ENCODE results near the gene SIN3A. TPM values are rescaled to one million over a fixed set of nuclear protein-coding genes. Genes with fewer than 3 reads are reported as not detected.

SIN3A gene
- 25.8 to 38.2 TPM (median 33.5 TPM) in 5 replicates for total RNA-seq (2022; extraction: Qiagen RNA extraction; ENCODE audit: low read depth)

DNA sequence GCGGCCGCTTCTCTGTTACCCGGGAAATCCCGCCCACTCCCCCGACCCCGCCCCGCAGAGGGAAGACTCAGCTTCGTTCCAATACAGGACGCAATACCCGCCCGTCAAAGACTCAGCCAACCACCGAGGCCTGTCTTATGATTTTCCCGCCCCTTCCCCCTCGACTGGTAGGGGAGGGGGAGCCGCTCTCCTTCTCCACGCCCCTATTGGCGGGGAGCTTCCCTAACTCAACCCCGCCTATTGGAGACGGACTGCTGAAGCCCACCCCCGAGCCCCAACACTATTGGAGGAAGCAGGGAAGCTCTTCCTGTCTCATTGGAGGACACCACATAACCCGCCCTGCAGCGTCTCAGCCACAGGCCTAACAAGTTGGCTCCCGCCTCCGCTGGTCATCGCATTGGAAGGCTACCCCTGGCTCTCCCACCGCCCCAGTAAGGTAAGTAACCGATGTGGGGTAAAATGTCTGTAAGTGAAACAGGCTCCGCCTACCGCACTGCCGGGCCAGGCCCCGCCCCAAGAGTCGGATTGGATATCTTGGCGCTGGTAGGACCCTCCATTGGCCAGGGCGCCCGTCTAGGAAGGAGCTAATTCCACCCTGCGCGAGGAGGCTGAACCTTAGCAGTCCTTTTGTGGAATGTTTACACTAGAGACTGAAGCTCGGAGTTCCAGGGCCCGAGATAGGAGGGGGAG lies at the start of gene SIN3A:
Gene SIN3A, minus strand, starts transcription at position 17 of the 690 bp plus-strand sequence. CDS start 21,315 bp downstream, outside the sequence.

DNA sequence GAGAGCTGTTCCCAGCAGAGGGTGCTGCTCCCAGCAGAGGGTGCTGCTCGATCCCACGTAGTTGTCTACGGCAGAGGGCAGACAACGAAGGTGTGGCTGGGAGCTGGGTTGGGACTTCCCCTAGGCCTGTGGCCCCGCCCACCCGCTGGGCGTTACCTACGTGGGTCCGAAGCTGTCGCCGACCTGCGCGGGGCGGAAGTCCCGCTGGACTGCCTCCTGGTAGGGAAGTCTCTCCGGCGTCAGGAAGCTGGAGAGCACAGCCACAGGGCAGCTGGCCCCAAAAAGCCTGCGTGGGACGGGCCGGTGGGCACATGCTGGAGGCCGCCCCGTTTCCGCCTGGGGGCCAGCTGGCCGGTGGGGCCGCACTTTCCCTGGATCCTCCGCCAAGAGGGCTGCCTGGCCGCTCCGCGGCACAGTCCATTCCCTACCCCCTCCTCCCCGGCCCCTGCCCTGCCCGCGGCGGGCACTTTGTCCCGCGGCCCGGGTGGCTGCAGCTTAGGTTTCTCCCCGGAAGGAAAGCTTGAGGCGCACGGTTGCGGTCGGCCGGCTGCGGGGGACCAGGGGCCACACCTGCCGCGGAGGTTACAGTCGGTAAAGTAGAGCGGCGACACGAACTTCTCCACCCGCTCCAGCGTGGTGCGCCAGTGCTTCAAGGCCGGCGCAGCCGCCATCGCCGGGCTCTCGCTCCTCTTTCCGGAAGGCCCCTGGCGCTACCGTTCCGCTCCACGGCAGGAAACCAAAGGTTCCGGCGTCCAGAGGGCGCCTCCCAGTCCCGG lies 83.4 kb downstream of the SIN3A start, which contains the start of gene MAN2C1:
Gene MAN2C1, minus strand, starts transcription at position 695 of the 776 bp plus-strand sequence. Its CDS starts 24 bp downstream, at position 671.

DNA sequence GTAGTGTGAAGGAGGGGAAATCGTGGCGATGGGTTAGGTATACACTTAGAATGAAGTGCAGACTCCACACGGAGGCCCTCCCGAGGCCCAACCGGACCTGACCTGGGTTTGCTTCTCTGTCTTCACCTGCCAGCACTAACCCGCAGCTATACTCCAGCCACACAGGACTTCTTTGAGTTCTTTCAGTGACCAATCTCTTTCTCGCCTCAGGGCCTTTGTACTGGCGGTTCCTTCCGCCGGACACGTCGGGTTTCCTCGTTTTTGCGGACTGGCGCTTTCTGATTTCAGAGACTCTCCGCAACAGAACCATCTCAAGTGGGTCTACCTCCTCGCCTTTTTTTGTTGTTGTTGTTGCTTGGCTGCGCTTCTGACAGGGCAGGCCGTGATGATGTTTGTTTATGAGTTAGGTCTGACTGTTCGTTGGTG lies 104.7 kb downstream of the SIN3A start, which contains the start of gene NEIL1:
Gene NEIL1, plus strand, starts transcription at position 244 of the 426 bp plus-strand sequence. CDS start 1,867 bp downstream, outside the sequence.

DNA sequence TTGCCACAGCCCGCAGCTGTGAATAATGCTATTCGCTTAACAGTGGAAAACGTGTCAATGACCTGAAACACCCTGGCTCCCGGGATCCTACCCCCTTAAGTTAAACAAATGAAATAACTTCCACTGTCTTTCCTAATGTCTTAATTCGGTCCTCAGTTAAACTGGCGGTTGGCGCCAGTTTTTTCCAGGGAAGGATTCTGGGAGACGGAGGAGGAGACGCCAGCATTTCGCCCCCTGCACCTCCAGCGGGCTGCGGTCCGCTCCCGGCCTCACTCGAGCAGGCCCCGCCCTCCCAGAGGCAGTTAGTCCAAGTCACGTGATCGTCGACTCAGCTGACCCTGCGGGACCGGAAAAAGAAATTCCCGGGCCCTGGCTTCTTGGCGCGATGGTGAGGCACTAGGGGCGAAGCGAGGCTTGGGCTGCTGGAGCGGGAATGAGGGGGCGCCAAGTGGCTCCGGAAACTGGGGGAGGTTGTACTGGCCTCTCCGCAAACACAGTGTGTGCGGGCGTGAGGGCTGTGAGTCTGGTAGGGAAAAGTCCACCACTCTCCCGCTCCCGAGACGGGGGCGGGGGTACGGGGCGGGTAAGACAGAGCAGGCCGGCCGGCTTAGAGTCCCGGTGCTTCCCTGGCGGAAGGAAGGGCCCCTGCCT lies 115.7 kb downstream of the SIN3A start, which contains the start of gene COMMD4:
Gene COMMD4, plus strand, starts transcription at position 359 of the 651 bp plus-strand sequence. Its CDS starts 27 bp downstream, at position 386.

Other genes with a start within 250 kb of the SIN3A start
- gene C15orf39, start 249.8 kb downstream of the SIN3A start, total RNA-seq (2022; extraction: Qiagen RNA extraction; ENCODE audit: low read depth) = 25.0 to 31.7 TPM (median 30.1 TPM) in 5 replicates
- 0.05 TPM in 1 of 5 replicates, not detected in the others for gene GOLGA6C, start 193.4 kb downstream of the SIN3A start, total RNA-seq (2022; extraction: Qiagen RNA extraction; ENCODE audit: low read depth)
- gene GOLGA6D, start 168.9 kb downstream of the SIN3A start, total RNA-seq (2022; extraction: Qiagen RNA extraction; ENCODE audit: low read depth) = 0.05 TPM in 1 of 5 replicates, not detected in the others
- gene COMMD4, start 115.6 kb downstream of the SIN3A start, total RNA-seq (2022; extraction: Qiagen RNA extraction; ENCODE audit: low read depth) = 167 to 194 TPM (median 184 TPM) in 5 replicates
- gene NEIL1, start 104.7 kb downstream of the SIN3A start, total RNA-seq (2022; extraction: Qiagen RNA extraction; ENCODE audit: low read depth) = 1.9 to 3.5 TPM (median 2.2 TPM) in 5 replicates
- gene MAN2C1, start 83.1 kb downstream of the SIN3A start, total RNA-seq (2022; extraction: Qiagen RNA extraction; ENCODE audit: low read depth) = 64.3 to 95.6 TPM (median 73.4 TPM) in 5 replicates
- 36.3 to 49.9 TPM (median 45.3 TPM) in 5 replicates for gene PTPN9, start 127.6 kb upstream of the SIN3A start, total RNA-seq (2022; extraction: Qiagen RNA extraction; ENCODE audit: low read depth)
- gene SNUPN, start 174.0 kb upstream of the SIN3A start, total RNA-seq (2022; extraction: Qiagen RNA extraction; ENCODE audit: low read depth) = 31.5 to 35.0 TPM (median 33.5 TPM) in 5 replicates
- gene IMP3, start 188.5 kb upstream of the SIN3A start, total RNA-seq (2022; extraction: Qiagen RNA extraction; ENCODE audit: low read depth) = 91.4 to 134 TPM (median 131 TPM) in 5 replicates
- gene SNX33, start 196.2 kb upstream of the SIN3A start, total RNA-seq (2022; extraction: Qiagen RNA extraction; ENCODE audit: low read depth) = 12.8 to 17.0 TPM (median 16.1 TPM) in 5 replicates